ENCODE data around the gene TUBG2.
"Not testable (repeated sequence)": the region's sequence is repeated elsewhere in the genome, so short reads cannot be mapped to it uniquely, and the experiment has no call there.

TUBG2 gene

GRCh38 chr17:42655528-42655927 is 3.6 kb upstream of the TUBG2 start:
- DNase-seq = no peak

GRCh38 chr17:42657824-42658588 is 1.1 kb upstream of the TUBG2 start:
- DNase-seq = no peak

GRCh38 chr17:42659932-42660274 is 819 bp downstream of the TUBG2 start:
- not testable (repeated sequence) for DNase-seq

GRCh38 chr17:42660692-42661345 is 1.7 kb downstream of the TUBG2 start:
- peak; percentile 12 for DNase-seq

GRCh38 chr17:42665581-42666001 is 6.5 kb downstream of the TUBG2 start:
- DNase-seq = no peak

GRCh38 chr17:42666126-42666525 is 7.0 kb downstream of the TUBG2 start:
- DNase-seq = not testable (repeated sequence)

GRCh38 chr17:42667088-42667951 is 8.2 kb downstream of the TUBG2 start:
- peak; percentile 88 for DNase-seq

- no peak for DNase-seq
Measured at GRCh38 chr17:42669705-42669976, 10.6 kb downstream of the TUBG2 start.

GRCh38 chr17:42669977-42670788 is 11.1 kb downstream of the TUBG2 start:
- DNase-seq = no peak

- DNase-seq = no peak
Measured at GRCh38 chr17:42670789-42671657, 11.9 kb downstream of the TUBG2 start.

- no peak for DNase-seq
Measured at GRCh38 chr17:42672038-42672437, 13.0 kb downstream of the TUBG2 start.

- DNase-seq = no peak
Measured at GRCh38 chr17:42673266-42673884, 14.3 kb downstream of the TUBG2 start.

- DNase-seq = no peak
Measured at GRCh38 chr17:42673885-42674754, 15.0 kb downstream of the TUBG2 start.

- no peak for DNase-seq
Measured at GRCh38 chr17:42674755-42675347, 15.8 kb downstream of the TUBG2 start.

GRCh38 chr17:42675348-42675964 is 16.4 kb downstream of the TUBG2 start:
- no peak for DNase-seq

- peak; percentile 21 for DNase-seq
Measured at GRCh38 chr17:42675965-42676423, 16.9 kb downstream of the TUBG2 start.

GRCh38 chr17:42676424-42677011 is 17.4 kb downstream of the TUBG2 start, which contains the start of gene PLEKHH3:
Gene PLEKHH3, minus strand, starts transcription at chr17:42676994. Its CDS starts 431 bp downstream, at chr17:42676563.
- no peak for DNase-seq

- peak; percentile 98 for DNase-seq
Measured at GRCh38 chr17:42677012-42677857, 18.2 kb downstream of the TUBG2 start.
